Measurements from ENCODE around the gene PYGO1.
"Not testable (repeated sequence)": the region's sequence is repeated elsewhere in the genome, so short reads cannot be mapped to it uniquely, and the experiment has no call there.

The PYGO1 gene

DNA sequence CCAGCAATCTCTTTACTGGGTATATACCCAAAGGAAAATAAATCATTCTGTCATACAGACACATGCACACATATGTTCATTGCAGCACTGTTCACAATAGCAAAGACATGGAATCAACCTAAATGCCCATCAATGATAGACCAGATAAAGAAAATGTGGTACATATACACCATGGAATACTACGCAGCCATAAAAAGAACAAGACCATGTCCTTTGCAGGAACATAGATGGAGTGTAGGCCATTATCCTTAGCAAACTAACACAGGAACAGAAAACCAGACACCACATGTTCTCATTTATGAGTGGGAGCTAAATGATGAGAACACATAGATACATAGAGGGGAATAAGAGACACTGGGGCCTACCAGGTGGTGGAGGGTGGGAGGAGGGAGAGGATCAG is 4.9 kb upstream of the PYGO1 start:
- not testable (repeated sequence) for H3K9me3 ChIP-seq (ENCODE audit: control insufficient read depth, insufficient read depth, low read length); H3K36me3 ChIP-seq (ENCODE audit: insufficient read depth, low read length); H3K4me1 ChIP-seq (ENCODE audit: insufficient read depth, low read length); H3K9ac ChIP-seq (ENCODE audit: low read depth, low read length)

GRCh38 chr15:55590788-55591187 is 2.6 kb upstream of the PYGO1 start:
- Histone ChIP-seq H3K9me3 (ENCODE audit: control insufficient read depth, insufficient read depth, low read length) (no peaks in the 10 kb centered on the region), H3K36me3 (ENCODE audit: insufficient read depth, low read length) (no peaks in the 10 kb centered on the region), H3K9ac (ENCODE audit: low read depth, low read length) (no peak overlapping the region), H3K4me1 (ENCODE audit: insufficient read depth, low read length) (no peaks in the 10 kb centered on the region)

GRCh38 chr15:55589287-55589686 is 1.1 kb upstream of the PYGO1 start:
- Histone ChIP-seq H3K9ac (ENCODE audit: low read depth, low read length) (peak overlapping the region; percentile 83; the same call in 1 of the 2 replicates), H3K36me3 (ENCODE audit: insufficient read depth, low read length) (no peaks in the 10 kb centered on the region)

DNA sequence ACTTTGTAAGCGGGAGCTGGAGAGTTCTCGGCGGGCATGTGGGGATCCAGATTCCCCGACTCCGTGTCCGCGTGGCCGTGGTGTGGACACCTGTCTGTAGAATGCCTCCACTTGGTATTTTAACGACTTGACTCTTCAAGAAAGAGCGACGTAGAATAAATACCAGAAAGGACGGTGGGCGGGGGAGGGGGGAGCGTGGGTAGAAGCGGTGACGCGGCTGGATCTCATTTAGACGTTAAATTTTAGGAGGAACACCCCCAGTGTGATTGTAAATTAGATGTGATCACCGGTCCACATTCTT is 620 bp upstream of the PYGO1 start:
- H3K9me3 ChIP-seq (ENCODE audit: control insufficient read depth, insufficient read depth, low read length) = no peaks in the 10 kb centered on the region
- no peaks in the 10 kb centered on the region for H3K4me1 ChIP-seq (ENCODE audit: insufficient read depth, low read length)
- H3K36me3 ChIP-seq (ENCODE audit: insufficient read depth, low read length) = no peaks in the 10 kb centered on the region
- peak overlapping the region; percentile 83 for H3K9ac ChIP-seq (ENCODE audit: low read depth, low read length)

More at GRCh38 chr15:55589287-55589686, 1.1 kb upstream of the PYGO1 start:
- Histone ChIP-seq H3K4me1 (ENCODE audit: insufficient read depth, low read length) (no peaks in the 10 kb centered on the region), H3K9me3 (ENCODE audit: control insufficient read depth, insufficient read depth, low read length) (no peaks in the 10 kb centered on the region)

DNA sequence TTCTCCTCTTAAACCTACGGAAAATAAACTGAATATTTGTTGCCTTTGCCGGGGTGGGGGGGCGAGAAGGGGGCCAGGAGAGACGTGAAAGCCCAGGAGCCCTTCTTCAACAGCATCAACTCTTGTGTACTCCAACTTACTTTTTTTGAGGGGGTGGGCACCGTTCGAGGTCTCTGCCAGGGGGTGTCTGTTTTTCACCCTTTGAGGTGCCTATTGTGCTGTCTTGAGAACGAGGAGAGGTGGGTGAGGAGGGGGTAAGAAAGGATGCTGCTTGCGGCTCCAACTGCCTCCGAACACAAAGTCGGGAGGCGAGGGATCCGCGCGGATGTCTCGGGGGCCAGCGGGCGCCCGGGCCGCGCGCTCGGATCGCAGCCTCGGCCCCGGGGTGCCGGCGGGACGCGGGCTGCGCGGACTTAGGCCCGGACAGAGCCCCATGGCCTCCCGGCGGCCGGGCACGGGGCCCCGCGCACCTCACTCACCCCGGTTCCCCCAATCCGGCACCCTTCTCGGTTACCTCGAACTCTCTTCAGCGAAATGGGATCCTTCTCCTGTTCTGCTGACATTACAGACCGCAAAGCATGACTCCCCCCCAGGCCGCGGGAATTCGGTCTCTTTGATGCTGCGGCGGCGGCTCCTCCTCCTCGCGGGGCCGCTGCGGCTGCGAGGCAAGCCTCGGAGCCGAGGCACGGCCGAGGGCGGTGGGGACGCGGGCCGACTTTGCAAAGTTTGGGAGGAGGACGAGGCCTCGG is 650 bp downstream of the PYGO1 start:
- Histone ChIP-seq H3K36me3 (ENCODE audit: insufficient read depth, low read length) (no peaks in the 10 kb centered on the region), H3K4me1 (ENCODE audit: insufficient read depth, low read length) (no peaks in the 10 kb centered on the region), H3K9me3 (ENCODE audit: control insufficient read depth, insufficient read depth, low read length) (no peaks in the 10 kb centered on the region), H3K9ac (ENCODE audit: low read depth, low read length) (peak overlapping the region; percentile 83)

DNA sequence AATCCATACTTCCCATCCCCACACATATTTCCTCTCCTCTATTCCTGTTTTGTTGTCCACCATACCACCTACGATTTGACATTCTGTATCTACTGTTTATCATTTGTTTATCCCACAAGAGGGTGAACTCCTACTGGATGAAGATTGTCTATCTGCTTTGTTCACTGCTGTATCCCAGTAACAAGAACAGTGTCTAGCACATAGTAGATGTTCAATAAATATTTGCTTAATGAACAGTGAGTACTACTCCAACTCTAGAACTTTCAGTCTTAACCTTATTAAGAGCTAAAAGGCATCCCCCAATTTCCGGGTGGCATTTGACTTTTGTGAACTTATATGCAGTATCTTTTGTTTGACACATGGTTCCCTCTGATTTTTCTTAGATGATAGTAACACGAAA is 1.3 kb downstream of the PYGO1 start:
- Histone ChIP-seq H3K36me3 (ENCODE audit: insufficient read depth, low read length) (no peaks in the 10 kb centered on the region), H3K9ac (ENCODE audit: low read depth, low read length) (no peak overlapping the region), H3K4me1 (ENCODE audit: insufficient read depth, low read length) (no peaks in the 10 kb centered on the region), H3K9me3 (ENCODE audit: control insufficient read depth, insufficient read depth, low read length) (no peaks in the 10 kb centered on the region)

DNA sequence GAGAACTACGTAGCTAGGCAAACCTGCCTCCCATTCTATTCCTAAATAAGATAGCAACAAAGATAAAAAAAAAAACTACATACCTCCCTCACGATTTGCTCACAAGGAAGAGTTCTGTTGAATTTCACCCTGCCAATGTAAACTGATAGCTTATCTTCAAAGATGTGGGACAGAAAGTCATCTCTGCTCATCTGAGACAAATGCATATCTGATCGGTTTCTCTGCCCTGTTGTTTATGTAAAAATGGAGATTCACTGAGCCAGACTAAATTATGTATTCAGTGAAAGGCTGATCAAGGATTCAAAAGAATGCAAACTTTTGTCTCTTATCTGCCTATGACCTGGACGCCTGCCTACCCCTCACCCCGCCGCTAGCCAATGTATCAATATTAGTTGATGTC is 11.2 kb downstream of the PYGO1 start:
- Histone ChIP-seq H3K4me1 (ENCODE audit: insufficient read depth, low read length) (no peaks in the 10 kb centered on the region), H3K9me3 (ENCODE audit: control insufficient read depth, insufficient read depth, low read length) (no peaks in the 10 kb centered on the region; the same call in 1 of the 2 replicates), H3K9ac (ENCODE audit: low read depth, low read length) (no peak overlapping the region), H3K36me3 (ENCODE audit: insufficient read depth, low read length) (no peaks in the 10 kb centered on the region)

DNA sequence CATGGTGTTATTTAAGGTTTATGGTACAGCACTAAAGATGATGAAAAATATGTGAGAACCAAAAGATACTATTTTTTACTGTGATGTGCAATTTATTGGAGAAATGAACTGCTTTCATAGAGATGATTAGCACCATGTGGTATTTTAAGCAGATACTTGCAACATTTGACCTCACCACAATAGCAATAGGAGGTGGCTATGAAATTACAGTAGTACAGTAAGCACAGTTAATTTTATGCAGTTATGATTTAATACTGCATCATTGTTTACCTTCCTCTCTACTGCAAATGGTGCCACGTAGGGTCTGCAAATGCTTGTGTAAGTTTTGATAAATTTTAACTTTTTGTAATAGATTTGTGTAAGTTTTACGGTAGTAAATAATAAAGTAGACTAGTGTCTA is 14.0 kb downstream of the PYGO1 start:
- Histone ChIP-seq H3K9ac (ENCODE audit: low read depth, low read length) (no peak overlapping the region), H3K9me3 (ENCODE audit: control insufficient read depth, insufficient read depth, low read length) (no peaks in the 10 kb centered on the region; the same call in 1 of the 2 replicates), H3K4me1 (ENCODE audit: insufficient read depth, low read length) (no peaks in the 10 kb centered on the region), H3K36me3 (ENCODE audit: insufficient read depth, low read length) (no peaks in the 10 kb centered on the region)

GRCh38 chr15:55573224-55573623 is 14.9 kb downstream of the PYGO1 start:
- Histone ChIP-seq H3K36me3 (ENCODE audit: insufficient read depth, low read length) (no peaks in the 10 kb centered on the region), H3K9me3 (ENCODE audit: control insufficient read depth, insufficient read depth, low read length) (no peaks in the 10 kb centered on the region; the same call in 1 of the 2 replicates), H3K9ac (ENCODE audit: low read depth, low read length) (no peak overlapping the region), H3K4me1 (ENCODE audit: insufficient read depth, low read length) (no peaks in the 10 kb centered on the region)

- Histone ChIP-seq H3K9ac (ENCODE audit: low read depth, low read length) (no peak overlapping the region), H3K4me1 (ENCODE audit: insufficient read depth, low read length) (no peaks in the 10 kb centered on the region), H3K36me3 (ENCODE audit: insufficient read depth, low read length) (no peaks in the 10 kb centered on the region), H3K9me3 (ENCODE audit: control insufficient read depth, insufficient read depth, low read length) (no peaks in the 10 kb centered on the region)
Measured at GRCh38 chr15:55564347-55565145, 23.6 kb downstream of the PYGO1 start.

DNA sequence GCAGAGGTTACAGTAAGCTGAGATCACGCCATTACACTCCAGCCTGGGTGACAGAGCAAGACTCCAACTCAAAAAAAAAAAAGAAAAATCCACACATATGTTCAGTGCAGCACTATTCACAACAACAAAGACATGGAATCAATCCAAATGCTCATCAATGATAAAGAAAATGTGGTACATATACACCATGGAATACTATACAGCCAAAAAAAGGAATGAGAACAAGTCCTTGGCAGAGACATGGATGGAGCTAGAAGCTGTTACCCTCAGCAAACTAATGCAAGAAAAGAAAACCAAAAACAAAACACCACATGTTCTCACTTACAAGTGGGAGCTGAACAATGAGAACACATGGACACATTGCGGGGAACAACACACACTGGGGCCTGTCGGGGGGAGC is 25.5 kb downstream of the PYGO1 start:
- Histone ChIP-seq H3K9ac (ENCODE audit: low read depth, low read length) (no peak overlapping the region), H3K4me1 (ENCODE audit: insufficient read depth, low read length) (no peaks in the 10 kb centered on the region), H3K36me3 (ENCODE audit: insufficient read depth, low read length) (no peaks in the 10 kb centered on the region), H3K9me3 (ENCODE audit: control insufficient read depth, insufficient read depth, low read length) (no peaks in the 10 kb centered on the region)

DNA sequence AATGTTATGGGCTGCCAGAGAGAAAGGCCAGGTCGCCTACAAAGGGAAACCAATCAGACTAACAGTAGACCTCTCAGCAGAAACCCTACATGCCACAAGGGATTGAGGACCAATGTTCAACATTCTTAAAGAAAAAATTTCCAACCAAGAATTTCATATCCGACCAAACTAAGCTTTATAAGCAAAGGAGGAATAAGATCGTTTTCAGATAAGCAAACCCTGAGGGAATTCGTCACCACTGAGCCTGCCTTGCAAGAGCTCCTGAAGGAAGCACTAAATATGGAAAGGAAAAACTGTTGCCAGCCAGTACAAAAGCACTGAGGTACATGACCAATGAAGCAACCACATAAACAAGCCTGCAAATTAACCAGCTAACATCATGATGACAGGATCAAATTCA is 33.1 kb downstream of the PYGO1 start:
- H3K9ac ChIP-seq (ENCODE audit: low read depth, low read length) = no peak overlapping the region

DNA sequence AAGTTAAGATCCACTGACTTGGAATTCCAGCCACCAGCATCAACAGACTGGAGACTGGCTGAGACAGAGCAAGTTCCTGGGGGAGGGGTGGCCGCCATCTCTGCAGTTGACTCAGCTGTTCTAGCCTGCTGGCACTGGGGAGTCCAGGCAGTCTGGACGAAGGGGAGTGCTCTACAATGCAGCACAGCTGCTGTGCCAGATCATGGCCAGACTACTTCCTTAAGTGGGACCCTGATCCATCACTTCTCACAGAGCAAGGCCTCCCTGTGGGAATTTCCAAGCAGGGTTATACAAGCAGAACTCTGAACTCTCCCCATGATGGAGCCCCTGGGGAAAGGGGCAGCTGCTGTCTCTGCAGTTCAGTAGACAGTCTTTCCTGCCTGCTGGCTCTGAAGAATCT is 35.2 kb downstream of the PYGO1 start:
- Histone ChIP-seq H3K9me3 (ENCODE audit: control insufficient read depth, insufficient read depth, low read length) (peaks cover 7% of the 10 kb centered on the region; the same call in 1 of the 2 replicates), H3K9ac (ENCODE audit: low read depth, low read length) (no peak overlapping the region), H3K4me1 (ENCODE audit: insufficient read depth, low read length) (0 out of 2 replicates have a peak, but pooled peaks cover 3% of the 10 kb centered on the region), H3K36me3 (ENCODE audit: insufficient read depth, low read length) (no peaks in the 10 kb centered on the region)

More for the DNA sequence above, 33.1 kb downstream of the PYGO1 start:
- peaks cover 7% of the 10 kb centered on the region; the same call in 1 of the 2 replicates for H3K9me3 ChIP-seq (ENCODE audit: control insufficient read depth, insufficient read depth, low read length)
- H3K4me1 ChIP-seq (ENCODE audit: insufficient read depth, low read length) = 0 out of 2 replicates have a peak, but pooled peaks cover 3% of the 10 kb centered on the region
- no peaks in the 10 kb centered on the region for H3K36me3 ChIP-seq (ENCODE audit: insufficient read depth, low read length)

DNA sequence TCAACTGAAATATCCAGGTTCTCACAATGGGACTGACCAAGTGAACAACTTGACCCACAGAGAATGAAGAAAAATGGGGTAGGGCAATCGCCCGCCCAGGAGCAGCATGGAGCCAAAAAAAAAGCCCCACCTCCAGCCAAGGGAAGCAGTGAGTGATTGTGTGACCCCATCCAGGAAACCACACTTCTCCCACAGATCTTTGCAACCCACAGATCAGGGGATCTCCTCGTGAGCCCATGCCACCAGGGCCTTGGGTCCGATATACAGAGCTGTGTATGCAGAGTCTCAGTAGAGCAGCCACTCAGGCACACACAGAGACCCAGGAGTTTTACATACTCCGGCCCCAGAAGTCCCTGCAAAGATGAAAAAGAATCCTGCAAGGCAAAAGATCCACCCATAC is 35.7 kb downstream of the PYGO1 start:
- Histone ChIP-seq H3K9me3 (ENCODE audit: control insufficient read depth, insufficient read depth, low read length) (peaks cover 7% of the 10 kb centered on the region; the same call in 1 of the 2 replicates), H3K36me3 (ENCODE audit: insufficient read depth, low read length) (no peaks in the 10 kb centered on the region), H3K4me1 (ENCODE audit: insufficient read depth, low read length) (0 out of 2 replicates have a peak, but pooled peaks cover 3% of the 10 kb centered on the region), H3K9ac (ENCODE audit: low read depth, low read length) (no peak overlapping the region)

GRCh38 chr15:55549305-55549704 is 38.8 kb downstream of the PYGO1 start:
- H3K9me3 ChIP-seq (ENCODE audit: control insufficient read depth, insufficient read depth, low read length) = no peaks in the 10 kb centered on the region
- H3K4me1 ChIP-seq (ENCODE audit: insufficient read depth, low read length) = 0 out of 2 replicates have a peak, but pooled peaks cover 3% of the 10 kb centered on the region
- H3K9ac ChIP-seq (ENCODE audit: low read depth, low read length) = no peak overlapping the region
- no peaks in the 10 kb centered on the region for H3K36me3 ChIP-seq (ENCODE audit: insufficient read depth, low read length)
